Thymus (tissue), 11 donors: Measurements from ENCODE around the gene MAN1C1. TPM values are rescaled to one million over a fixed set of nuclear protein-coding genes. Genes with fewer than 3 reads are reported as not detected.

ENCODE experiments used
- DNase-seq, 9 donors: peaks; one replicate each; pipeline ENCODE4 v3.0.0-alpha.2; 2013; ENCODE audit warnings: low spot score in 9 of 9, low read depth in 6 of 9, missing footprints in 1 of 9
- H3K27ac ChIP-seq, 2 donors: one replicate each; pipeline ENCODE4 v1.5.1; 2013; ENCODE audit warnings: control low read depth in 1 of 2, low read depth in 1 of 2, low read length in 1 of 2, mild to moderate bottlenecking in 1 of 2, moderate library complexity in 1 of 2
- H3K27me3 ChIP-seq, 2 donors: one replicate each; pipeline ENCODE4 v1.5.1; 2013; ENCODE audit warnings: low read length in 1 of 2; ENCODE audit not compliant: control insufficient read depth in 2 of 2, insufficient read depth in 1 of 2
- H3K36me3 ChIP-seq, 2 donors: one replicate each; pipeline ENCODE4 v1.5.1; 2013; ENCODE audit warnings: low read length in 1 of 2, mild to moderate bottlenecking in 1 of 2, moderate library complexity in 1 of 2; ENCODE audit not compliant: control insufficient read depth in 2 of 2, insufficient read depth in 2 of 2
- H3K4me1 ChIP-seq, 2 donors: one replicate each; pipeline ENCODE4 v1.5.1; 2013; ENCODE audit warnings: low read length in 2 of 2; ENCODE audit not compliant: control insufficient read depth in 2 of 2, insufficient read depth in 2 of 2
- H3K4me3 ChIP-seq, 2 donors: one replicate each; pipeline ENCODE4 v1.5.1; 2013; ENCODE audit warnings: low read length in 2 of 2, control low read depth in 1 of 2, mild to moderate bottlenecking in 1 of 2
- H3K9me3 ChIP-seq, 2 donors: one replicate each; pipeline ENCODE4 v1.5.1; 2013; ENCODE audit warnings: low read length in 1 of 2, mild to moderate bottlenecking in 1 of 2; ENCODE audit not compliant: control insufficient read depth in 2 of 2, insufficient read depth in 1 of 2
- WGBS: extraction: QIAGEN DNeasy Blood & Tissue Kit; methylation state at CpG from one replicate; pipeline ENCODE4 v1.1.7; 2013; 5-methylcytosine and 5-hydroxymethylcytosine counted together
- polyA plus RNA-seq: library from polyadenylated mRNA; stranded (reverse); fragments of 200-250 nt; gene quantifications from one replicate; pipeline ENCODE4 v1.2.3, GENCODE V29; 2013
- total RNA-seq: library from RNA; stranded (reverse); fragments of 120-200 nt; gene quantifications from one replicate; pipeline ENCODE4 v1.2.4, GENCODE V29; 2013
- donor health status: healthy.

MAN1C1 gene
- total and polyA plus RNA-seq, 2 donors = 9.7 to 18.4 TPM

GRCh38 chr1:25715888-25716287 is 99.3 kb downstream of the MAN1C1 start:
- Histone ChIP-seq H3K4me1 (peaks cover 0 to 10% of the 10 kb centered on the region in 2 donors), H3K9me3 (no peaks in the 10 kb centered on the region), H3K27ac (no peak overlapping the region), H3K27me3 (no peaks in the 10 kb centered on the region), H3K4me3 (no peak overlapping the region), H3K36me3 (no peaks in the 10 kb centered on the region)
- WGBS = 96% methylated on average over 5 of the region's 5 CpGs
- no peak for DNase-seq

- 95% methylated on average over 5 of the region's 5 CpGs for WGBS
- no peak for DNase-seq
These were observed 99.7 kb downstream of the MAN1C1 start for GRCh38 chr1:25716320-25716719.

GRCh38 chr1:25718732-25719131 is 102.1 kb downstream of the MAN1C1 start:
- H3K9me3 ChIP-seq = no peaks in the 10 kb centered on the region
- H3K27ac ChIP-seq = no peak overlapping the region
- H3K27me3 ChIP-seq = no peaks in the 10 kb centered on the region
- 98% methylated on average over 2 of the region's 2 CpGs for WGBS
- DNase-seq = no peak
- no peak overlapping the region for H3K4me3 ChIP-seq
- H3K36me3 ChIP-seq = no peaks in the 10 kb centered on the region
- H3K4me1 ChIP-seq = no peaks in the 10 kb centered on the region

More at GRCh38 chr1:25716320-25716719, 99.7 kb downstream of the MAN1C1 start:
- Histone ChIP-seq H3K36me3 (no peaks in the 10 kb centered on the region), H3K4me1 (peaks cover 0 to 6% of the 10 kb centered on the region in 2 donors), H3K9me3 (no peaks in the 10 kb centered on the region), H3K27ac (no peak overlapping the region), H3K27me3 (no peaks in the 10 kb centered on the region), H3K4me3 (no peak overlapping the region)

GRCh38 chr1:25720624-25721023 is 104.0 kb downstream of the MAN1C1 start:
- WGBS = 88% methylated on average over 5 of the region's 5 CpGs
- Histone ChIP-seq H3K27ac (no peak overlapping the region), H3K4me3 (no peak overlapping the region), H3K4me1 (no peaks in the 10 kb centered on the region), H3K9me3 (no peaks in the 10 kb centered on the region), H3K27me3 (peaks cover 0 to 3% of the 10 kb centered on the region in 2 donors), H3K36me3 (no peaks in the 10 kb centered on the region)
- no peak for DNase-seq

GRCh38 chr1:25723250-25723880 is 106.8 kb downstream of the MAN1C1 start:
- H3K27ac ChIP-seq = no peak overlapping the region
- peaks cover 0 to 7% of the 10 kb centered on the region in 2 donors for H3K4me1 ChIP-seq
- H3K27me3 ChIP-seq = peaks cover 0 to 14% of the 10 kb centered on the region in 2 donors
- no peak for DNase-seq
- no peaks in the 10 kb centered on the region for H3K9me3 ChIP-seq
- no peaks in the 10 kb centered on the region for H3K36me3 ChIP-seq
- no peak overlapping the region for H3K4me3 ChIP-seq
- WGBS = 93% methylated on average over 4 of the region's 4 CpGs

- 92% methylated on average over 7 of the region's 7 CpGs for WGBS
- Histone ChIP-seq H3K36me3 (no peaks in the 10 kb centered on the region), H3K4me1 (peaks cover 0 to 7% of the 10 kb centered on the region in 2 donors), H3K27ac (no peak overlapping the region), H3K27me3 (peaks cover 0 to 14% of the 10 kb centered on the region in 2 donors), H3K4me3 (no peak overlapping the region), H3K9me3 (no peaks in the 10 kb centered on the region)
- DNase-seq = no peak
These were observed 107.6 kb downstream of the MAN1C1 start for GRCh38 chr1:25724201-25724600.

GRCh38 chr1:25724966-25725365 is 108.4 kb downstream of the MAN1C1 start:
- no peak overlapping the region for H3K4me3 ChIP-seq
- DNase-seq = no peak
- WGBS = 96% methylated on average over 2 of the region's 2 CpGs
- no peak overlapping the region for H3K27ac ChIP-seq
- no peaks in the 10 kb centered on the region for H3K36me3 ChIP-seq
- peaks cover 0 to 14% of the 10 kb centered on the region in 2 donors for H3K27me3 ChIP-seq
- peaks cover 0 to 7% of the 10 kb centered on the region in 2 donors for H3K4me1 ChIP-seq
- no peaks in the 10 kb centered on the region for H3K9me3 ChIP-seq

GRCh38 chr1:25725482-25725881 is 108.9 kb downstream of the MAN1C1 start:
- no peak for DNase-seq
- 96% methylated on average over 8 of the region's 8 CpGs for WGBS
- H3K9me3 ChIP-seq = no peaks in the 10 kb centered on the region
- no peak overlapping the region for H3K27ac ChIP-seq
- peaks cover 0 to 14% of the 10 kb centered on the region in 2 donors for H3K27me3 ChIP-seq
- no peaks in the 10 kb centered on the region for H3K36me3 ChIP-seq
- peaks cover 0 to 8% of the 10 kb centered on the region in 2 donors for H3K4me1 ChIP-seq
- no peak overlapping the region for H3K4me3 ChIP-seq

GRCh38 chr1:25727088-25727487 is 110.5 kb downstream of the MAN1C1 start:
- Histone ChIP-seq H3K27ac (no peak overlapping the region), H3K27me3 (peaks cover 0 to 14% of the 10 kb centered on the region in 2 donors), H3K9me3 (no peaks in the 10 kb centered on the region), H3K4me3 (no peak overlapping the region), H3K4me1 (peaks cover 4 to 13% of the 10 kb centered on the region in 2 donors), H3K36me3 (no peaks in the 10 kb centered on the region)
- no peak for DNase-seq
- WGBS = 90% methylated on average over 8 of the region's 8 CpGs
